ENCODE results near the gene PRIM1.
A peak's percentile ranks its signal among the peaks of the same experiment; 100 is the strongest.
"Not testable (repeated sequence)": the region's sequence is repeated elsewhere in the genome, so short reads cannot be mapped to it uniquely, and the experiment has no call there.

PRIM1 gene

DNA sequence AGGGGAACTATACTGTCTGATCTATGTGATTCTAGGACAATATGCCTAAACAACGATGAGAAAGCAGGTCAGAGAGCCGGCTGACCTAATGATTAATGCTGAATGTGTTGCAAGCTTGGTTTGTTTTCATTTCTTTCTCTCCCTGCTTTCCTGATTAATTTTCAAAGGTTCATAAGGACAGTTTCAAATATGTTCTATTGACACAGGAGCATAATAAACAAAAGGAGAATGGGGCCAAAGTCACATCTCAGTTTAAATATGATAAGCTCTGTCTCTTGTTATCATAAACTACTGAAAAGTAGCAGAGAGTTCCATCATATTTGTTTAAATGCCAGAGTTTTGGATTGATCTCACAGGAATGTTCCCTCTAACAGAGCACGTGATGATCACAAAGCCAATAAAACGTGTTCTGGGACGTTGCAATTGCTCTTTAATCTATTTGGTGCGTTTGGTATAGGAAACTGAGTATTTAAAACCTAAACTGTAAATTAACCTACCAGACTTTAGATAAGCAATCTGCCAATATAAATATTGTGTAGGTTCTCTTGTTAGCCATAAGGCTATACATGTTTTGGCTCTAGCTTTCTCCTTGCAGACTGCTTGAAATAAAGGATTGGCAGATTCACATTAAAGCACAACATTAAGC, 7.3 kb upstream of the PRIM1 start:
- DNase-seq, result no peak

DNA sequence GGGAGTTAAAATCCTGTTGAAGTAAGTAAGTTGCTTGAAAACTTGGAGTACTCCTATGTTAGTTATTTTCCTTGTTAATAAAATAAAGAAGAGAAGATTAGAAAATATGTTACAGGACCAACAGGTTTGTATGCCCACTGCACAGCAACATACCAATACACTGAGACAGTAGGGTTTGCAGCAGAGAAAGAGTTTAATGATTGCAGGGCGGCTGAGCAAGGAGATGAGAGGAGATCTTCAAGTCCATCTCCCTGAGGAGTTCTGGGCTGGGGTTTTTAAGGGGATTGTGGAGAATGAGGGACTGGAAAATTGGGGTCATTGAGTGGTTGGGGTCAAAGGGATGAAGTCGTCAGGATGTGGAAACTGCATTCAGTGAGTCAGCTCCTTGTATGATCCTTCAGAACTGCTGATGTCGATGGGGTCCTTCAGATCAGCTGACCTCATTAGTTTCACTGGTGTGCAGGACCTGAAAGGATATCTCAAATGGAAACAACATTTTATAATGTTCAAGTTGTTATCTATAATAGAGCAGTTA, 6.7 kb upstream of the PRIM1 start:
- DNase-seq, result no peak

DNA sequence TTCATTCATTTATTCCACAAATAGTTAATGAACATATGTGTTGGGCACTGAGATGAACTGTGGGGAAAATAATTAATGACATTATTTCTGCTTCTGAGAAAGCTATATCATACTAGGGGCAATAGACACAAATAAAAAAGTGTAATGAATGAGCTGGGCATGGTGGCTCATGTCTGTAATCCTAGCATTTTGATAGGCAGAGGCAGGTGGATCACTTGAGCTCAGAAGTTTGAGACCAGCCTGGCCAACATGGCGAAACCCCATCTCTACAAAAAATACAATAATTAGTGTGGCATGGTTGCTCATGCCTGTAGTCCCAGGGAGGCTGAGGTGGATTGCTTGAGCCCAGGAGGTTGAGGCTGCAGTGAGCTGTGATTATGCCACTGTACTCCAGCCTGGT, 5.8 kb upstream of the PRIM1 start:
- not testable (repeated sequence) for DNase-seq

DNA sequence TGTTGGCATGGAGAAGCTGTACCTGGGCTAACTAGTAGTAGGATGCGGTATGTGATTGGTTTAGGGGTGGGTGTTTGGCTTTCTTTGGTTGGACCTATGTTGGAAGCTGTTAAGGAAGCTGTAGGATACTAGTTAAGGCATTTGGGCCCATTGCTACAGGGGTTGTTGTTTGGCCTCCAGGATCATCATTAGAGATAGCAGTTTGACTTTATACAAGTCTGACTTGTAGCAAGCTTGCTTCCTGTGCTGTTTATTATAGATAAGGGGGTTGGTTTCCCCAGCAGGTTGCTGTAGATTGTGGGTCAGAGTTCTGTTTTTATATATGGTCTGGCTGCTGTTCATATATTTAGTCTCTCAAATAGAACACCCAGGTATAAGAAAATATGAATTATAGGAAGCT, 1.4 kb upstream of the PRIM1 start:
- DNase-seq, result no peak

DNA sequence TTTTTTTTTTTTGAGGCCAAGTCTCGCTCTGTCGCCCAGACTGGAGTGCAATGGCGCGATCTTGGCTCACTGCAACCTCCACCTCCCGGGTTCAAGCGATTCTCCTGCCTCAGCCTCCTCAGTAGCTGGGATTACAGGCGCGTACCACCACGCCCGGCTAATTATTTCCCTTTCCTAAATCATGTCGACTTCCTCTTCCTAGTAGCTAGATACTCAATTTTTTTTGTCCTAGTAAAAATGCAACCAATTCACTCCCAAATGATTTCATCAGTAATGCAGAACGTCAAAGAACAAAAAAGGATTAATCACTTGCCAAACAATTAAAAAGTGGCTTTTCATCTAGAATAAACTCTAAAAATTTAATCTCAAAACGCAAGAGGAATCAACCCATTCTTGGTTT, 1.5 kb downstream of the PRIM1 start:
- DNase-seq, result not testable (repeated sequence)

DNA sequence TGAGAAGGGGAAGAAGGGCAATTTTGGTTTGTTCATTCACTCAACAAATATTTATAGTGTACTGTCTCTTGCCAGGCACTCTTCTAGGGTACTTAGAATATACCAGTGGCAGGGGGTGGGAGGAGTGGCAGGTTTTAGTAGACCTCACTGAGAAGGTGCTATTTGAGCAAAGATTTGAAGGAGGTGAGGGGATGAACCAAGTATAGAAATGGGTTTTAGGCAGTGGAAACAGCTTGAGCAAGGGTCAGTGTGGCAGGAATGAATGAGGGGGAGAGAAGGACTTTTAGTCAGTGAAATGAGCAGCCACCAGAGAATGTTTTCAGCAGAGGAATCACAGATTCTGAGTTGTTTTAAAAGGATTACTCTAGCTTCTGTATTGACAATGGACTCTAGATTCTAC, 2.3 kb downstream of the PRIM1 start:
- DNase-seq, result no peak

DNA sequence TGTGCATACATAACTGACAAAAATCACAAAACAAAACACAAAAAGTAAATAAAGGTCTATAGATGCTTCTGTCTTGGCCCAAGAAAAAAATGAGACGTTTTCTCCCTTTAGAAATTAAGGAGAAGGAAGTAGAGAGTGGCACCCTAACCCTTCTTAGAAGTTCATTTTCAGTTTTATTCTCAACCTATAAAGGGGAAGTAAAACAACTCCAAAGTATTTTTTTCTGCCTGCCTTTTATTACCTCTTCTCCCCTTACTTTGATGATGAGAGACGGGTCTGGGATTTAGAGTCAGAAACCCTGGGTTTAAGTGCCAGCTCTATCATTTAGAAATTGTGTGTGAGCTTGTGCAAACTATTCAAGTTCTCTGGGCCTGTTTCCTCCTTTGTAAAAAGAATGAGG, 2.8 kb downstream of the PRIM1 start:
- DNase-seq, result no peak

DNA sequence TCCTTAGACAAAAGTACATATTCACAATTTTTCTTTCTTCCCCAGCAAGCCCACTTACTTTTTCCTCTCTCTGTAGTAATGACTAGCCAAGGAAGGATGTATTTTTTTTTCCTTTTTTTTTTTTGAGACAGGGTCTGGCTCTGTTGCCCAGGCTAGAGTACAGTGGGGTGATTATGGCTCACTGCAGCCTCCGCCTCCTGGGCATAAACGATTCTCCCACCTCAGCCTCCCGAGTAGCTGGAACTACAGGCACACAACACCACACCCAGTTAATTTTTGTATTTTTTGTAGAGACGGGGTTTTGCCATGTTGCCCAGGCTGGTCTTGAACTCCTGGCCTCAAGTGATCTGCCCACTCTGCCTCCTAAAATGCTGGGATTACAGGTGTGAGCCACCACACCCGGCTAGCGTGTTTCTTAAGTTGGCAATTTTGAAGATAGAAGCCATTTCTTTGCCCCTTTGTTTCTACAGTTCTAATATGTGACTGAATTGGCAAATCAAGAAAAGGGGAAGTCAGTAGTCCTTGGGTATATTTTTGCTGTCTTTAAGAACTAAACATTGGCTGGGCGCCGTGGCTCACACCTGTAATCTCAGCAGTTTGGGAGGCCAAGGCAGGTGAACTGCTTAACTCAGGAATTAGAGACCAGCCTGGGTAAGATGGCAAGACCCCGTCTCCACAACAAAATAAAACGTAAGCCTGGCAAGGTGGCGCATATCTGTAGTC, 23.8 kb downstream of the PRIM1 start:
- DNase-seq, result no peak

DNA sequence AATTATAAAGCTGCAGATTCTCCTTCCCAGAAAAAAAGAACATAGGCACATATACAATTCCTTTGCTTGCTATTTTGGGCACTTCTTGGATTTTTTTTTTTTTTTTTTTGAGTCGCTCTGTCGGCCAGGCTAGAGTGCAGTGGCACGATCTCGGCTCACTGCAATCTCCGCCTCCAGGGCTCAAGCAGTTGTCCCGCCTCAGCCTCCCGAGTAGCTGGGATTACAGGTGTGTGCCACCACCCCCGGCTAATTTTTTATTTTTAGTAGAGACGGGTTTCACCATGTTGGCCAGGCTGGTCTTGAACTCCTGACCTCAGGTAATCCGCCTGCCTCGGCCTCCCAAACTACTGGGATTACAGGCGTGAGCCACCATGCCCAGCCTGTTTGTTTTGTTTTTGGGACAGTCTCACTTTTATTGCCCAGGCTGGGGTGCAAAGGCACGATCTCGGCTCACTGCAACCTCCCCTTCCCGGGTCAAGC, 25.9 kb downstream of the PRIM1 start:
- not testable (repeated sequence) for DNase-seq

DNA sequence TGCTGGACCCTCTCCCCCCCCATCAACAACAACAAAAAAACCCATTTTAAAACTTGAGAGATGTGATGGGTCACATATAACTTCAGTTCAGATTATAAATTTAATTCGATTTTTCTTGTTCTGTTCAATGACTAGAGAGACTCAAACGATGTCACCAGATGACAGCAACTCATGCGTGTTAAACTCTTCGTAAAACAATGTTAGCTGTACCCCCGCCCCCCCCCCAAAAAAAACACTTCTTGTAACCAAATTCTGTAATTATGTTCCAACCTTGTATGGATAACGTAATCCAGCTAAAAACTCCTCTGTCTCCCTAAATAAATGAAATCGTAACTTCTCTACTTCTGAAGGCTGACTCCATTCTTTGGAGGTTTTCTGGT, 26.4 kb downstream of the PRIM1 start:
- DNase-seq, result no peak

DNA sequence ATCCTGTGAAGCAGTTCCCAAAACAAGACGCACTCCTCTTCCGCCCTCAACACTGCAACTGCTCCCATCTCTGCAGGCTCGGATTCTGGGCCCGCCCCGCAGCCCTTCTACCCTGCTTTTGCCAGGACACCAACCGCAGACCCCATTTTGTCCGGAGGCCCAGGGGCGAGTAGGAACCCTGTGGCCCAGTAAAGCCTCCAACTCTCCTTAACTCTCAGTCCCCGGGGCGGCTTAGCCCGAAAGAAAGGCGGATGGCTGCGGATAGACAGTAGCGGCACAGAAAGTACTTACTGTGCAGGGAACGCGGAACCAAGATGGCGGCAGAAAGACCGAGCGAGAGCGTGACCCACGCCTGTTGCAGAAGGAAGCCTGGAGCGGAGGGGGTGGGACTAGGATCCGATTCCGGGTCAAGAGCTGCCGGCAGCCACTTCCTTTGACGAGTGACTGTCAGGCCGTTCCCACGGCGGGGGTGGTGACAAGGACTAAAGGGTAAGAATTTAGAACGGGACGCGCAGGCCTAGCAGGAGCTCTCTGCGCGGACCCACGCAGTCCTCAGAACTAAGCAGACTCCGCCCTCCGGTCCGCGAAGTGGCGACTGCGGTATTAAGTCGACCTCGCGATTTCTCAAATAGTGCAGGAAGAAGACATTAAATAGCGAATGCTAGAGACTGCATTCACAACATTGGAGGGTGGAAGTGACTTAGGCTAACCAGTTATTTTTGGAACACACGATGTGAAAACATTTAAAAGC, 27.0 kb downstream of the PRIM1 start, which contains the start of gene NACA:
TSS of gene NACA (minus strand) at position 328 of the 751 bp plus-strand sequence. CDS start 778 bp downstream, outside the sequence.
- peak; percentile 74 for DNase-seq

DNA sequence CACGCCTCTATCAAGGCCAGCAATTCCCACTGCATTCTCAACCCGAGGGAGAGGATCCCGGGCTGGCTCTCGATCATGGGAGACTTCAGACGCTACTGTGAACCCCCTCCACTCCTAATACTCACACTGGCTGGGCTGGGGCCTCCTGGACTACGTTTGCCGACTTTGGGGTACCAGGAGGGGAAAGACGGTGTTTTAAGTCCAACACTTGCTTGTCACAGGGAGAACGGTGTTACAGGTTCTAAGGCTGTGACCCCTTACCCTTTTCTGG, 27.5 kb downstream of the PRIM1 start:
- no peak for DNase-seq

DNA sequence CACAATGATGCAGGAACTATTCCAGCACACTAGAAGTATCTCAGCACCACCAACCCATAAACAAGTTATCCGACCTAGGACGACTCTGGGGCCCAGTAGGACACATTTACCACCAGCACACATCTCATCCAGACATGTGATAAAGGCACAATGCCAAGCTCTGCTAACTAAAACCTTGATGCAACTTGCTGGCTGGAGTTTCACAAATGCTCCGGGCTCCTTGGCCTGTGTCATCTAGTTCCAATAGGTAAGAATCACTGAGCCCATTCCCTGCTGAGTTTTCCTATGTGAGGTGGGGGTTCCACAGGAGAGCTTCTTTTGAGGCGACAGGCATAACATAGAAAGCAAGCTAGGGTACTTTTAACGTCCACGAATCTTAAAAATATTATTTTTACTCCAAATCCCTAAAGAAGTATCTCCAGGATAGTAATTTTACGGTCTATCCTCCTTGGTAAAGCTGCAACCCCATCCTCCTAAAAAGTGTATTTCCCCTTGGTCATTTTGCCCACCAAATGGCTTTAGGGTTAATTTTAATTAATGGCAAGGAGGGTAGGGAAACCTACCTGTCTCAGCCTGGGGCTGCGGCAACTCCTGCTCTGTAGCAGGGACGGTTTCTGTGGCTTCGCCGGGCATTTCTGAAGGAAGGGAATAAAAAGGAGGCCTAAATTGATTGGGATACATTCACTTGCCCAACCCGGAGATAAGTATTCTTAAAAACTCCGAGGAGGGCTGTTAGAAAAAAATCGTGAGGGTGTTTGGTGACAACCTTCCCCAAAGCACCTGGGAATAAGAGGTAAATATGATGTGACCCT, 28.0 kb downstream of the PRIM1 start:
- no peak for DNase-seq

DNA sequence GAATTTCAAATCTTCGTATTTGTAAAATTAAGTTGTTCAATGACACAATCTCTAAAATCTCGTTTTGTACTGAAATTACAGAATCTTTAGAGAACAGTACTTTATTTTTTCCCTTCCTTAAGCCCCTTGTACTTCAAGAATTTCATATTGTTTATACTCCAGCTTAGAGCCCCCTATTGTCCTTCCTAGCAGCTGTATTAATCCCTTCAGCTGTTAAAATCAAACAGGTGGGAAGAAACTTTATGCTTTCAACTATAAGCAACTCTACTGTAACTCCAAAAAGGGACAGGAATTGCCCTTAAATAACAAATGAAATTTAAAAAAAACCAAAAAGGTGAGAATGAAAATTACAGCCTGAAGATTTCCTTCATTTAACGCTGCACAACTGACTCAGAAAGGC, 28.8 kb downstream of the PRIM1 start:
- no peak for DNase-seq

DNA sequence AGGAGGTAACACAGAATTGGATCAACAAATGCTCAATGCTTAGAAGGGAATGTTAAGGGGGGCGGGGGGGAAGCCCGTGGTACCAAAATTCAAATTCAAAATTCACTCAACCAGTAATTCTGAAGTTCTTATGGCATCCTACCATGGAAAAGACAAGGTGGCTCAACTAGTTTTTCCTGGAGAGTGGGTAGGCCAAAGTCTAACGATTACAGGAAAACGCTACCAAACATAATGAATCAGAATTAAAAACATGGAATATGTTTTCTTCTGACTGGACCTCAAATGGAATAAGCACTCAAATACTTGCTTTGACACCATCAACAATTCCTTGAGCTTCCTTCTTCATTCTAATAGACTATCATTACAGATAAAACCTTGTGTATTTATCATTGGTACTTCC, 29.3 kb downstream of the PRIM1 start:
- no peak for DNase-seq

DNA sequence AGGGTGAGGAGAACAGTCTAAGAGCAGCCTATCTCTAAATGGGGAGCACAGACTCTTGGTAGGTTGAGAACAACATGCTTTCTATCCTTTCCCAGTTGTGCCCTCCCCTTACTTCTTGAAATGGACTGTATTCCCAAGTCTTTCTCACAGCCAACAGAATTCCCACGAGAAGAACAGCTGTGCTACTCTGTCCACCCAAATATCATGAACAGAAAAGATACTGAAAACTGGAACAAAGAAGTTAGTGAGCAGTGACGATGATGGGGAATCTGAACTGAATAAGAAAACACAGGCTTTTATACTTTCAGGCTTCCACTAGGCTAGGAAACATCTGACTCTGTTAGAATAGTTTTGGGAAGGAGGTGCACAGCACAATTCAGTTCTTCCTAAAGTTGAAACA, 30.4 kb downstream of the PRIM1 start:
- no peak for DNase-seq

DNA sequence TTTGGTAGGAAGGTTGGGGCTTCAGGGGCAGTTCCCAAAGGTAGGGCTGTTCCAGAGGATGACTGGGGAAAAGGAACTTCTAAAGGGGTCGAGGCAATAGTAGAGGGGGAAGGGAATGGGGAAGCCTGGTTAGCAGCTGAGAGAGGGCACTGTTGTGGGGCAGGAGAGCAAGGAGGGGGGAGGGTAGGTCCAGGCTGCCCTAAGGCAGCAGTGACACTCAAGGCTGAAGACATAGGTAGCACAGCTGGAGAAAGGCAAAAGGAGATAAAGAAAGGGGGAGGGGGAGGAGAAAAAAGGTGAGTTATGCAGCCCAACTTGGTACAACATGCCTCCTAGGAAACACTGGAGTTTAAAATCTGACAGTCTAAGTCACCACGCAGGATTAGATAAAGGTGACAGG, 30.9 kb downstream of the PRIM1 start:
- DNase-seq, result no peak

DNA sequence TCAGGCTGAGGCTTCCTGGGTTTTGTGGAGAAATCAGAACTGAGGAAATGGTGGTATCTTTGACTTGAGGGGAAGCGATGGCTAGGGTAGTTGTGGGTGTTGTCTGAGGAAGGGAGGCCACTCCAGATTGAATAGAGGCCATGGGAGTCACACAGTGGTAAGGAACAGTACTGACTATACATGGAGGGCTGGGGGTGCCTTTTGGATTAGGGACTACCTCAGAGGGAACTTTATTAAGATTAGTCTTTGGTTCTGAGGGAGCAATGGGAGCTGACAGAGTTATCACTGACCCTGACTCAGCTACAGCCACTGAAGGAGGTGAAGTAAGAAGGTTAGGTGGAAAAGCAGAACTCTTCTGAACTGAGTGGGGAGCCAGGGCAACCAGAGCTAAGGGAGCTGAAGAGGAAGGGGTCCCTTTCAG, 31.4 kb downstream of the PRIM1 start:
- no peak for DNase-seq

DNA sequence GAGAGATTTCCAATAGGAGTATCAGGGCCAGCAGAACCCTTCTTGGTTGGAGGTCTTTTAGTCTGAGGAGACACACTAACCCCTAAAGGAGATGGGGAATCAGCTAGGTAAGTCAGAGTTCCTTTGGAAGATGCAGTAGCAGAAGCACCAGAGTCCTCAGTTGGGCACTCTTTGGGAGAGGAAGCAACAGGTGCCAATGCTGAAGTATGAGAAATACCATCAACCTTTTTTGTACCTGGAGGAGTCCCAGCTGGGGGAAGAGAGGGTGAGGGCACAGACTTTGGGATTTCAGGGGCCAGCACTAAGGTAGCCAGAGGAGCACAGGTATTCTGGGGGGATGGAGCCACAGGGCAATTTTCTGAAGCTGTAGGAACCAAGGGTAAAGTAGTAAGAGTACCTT, 33.1 kb downstream of the PRIM1 start:
- DNase-seq, result no peak

DNA sequence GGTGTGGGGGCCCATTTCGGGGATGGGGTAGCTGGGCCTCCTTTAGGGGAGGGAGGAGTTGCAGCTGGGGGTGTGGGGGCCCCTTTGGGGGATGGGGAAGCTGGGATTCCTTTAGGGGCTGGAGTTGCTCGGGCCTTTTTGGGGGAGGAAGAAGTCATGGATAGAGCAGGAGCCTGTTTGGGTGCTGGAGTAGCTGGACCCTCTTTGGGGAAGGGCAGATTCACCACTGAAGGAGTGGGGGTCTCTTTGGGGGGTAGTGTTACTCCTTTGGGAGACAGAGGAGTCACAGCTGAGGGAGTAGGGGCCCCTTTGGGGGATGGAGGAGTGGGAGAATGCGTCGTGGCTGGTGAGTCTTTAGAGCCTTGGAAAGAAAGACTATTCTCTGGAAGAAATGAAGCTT, 33.5 kb downstream of the PRIM1 start:
- DNase-seq, result no peak

DNA sequence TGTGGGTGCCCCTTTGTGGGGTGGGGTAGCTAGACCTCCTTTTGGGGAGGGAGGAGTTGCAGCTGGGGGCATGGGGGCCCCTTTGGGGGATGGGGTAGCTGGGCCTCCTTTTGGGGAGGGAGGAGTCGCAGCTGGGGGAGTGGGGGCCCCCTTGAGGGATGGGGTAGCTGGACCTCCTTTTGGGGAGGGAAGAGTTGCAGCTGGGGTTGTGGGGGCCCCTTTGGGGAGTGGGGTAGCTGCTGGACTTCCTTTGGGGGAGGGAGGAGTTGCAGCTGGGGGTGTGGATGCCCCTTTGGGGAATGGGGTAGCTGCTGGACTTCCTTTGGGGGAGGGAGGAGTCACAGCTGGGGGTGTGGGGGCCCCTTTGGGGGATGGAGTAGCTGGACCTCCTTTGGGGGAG, 34.0 kb downstream of the PRIM1 start:
- no peak for DNase-seq

DNA sequence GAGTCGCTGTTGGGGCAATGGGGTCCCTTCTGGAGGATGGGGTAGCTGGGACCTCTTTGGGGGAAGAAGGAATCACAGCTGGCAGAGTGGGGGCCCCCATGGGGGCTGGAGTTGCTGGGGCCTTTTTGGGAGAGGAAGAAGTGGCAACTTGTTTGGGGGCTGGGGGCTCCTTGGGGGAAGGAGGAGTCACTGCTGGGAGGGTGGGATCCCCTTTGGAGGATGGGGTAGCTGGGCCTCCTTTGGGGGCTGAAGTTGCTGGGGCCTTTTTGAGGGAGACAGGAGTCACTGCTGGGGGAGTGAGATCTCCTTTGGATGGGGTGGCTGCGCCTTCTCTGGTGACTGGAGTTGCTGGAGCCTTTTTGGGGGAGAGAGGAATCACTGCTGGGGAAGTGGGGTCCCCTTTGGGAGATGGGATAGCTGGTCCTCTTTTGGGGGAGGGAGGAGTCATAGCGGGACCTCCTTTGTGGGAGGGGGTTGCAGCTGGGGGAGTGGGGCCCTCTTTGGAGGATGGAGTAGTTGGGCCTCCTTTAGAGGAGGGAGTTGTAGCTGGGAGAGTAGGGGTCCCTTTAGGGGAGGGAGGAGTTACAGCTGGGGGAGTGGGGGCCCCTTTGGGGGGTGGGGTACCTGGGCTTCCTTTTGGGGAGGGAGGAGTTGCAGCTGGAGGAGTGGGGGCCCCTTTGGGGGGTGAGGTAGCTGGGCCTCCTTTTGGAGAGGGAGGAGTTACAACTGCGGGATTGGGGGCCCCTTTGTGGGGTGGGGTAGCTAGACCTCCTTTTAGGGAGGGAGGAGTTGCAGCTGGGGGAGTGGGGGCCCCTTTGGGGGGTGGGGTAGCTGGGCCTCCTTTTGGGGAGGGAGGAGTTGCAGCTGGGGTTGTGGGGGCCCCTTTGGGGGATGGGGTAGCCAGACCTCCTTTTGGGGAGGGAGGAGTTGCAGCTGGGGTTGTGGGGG, 34.9 kb downstream of the PRIM1 start:
- no peak for DNase-seq

Measured in cortex of kidney (tissue), 1 donor.